ENCODE data around the gene APH1B.

DNA sequence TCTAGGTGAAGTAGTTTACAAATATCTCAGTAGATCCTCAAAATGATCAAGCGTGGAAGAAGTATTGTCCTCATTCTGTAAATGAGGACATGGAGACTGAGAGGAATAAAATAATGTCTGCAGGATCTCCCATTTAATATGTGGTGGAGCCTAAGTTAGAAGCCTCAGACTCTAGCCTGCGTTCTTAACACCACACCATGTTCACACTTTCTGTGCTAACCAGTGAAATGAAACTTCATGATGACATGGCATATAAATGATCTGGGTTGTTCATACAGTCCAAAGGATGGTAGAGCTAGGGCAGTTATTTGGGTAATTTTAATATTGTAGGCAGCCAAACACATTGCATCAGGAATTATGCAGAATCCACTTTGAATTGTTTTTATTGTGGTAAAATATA is 25.1 kb upstream of the APH1B start:
- no peak for TF ChIP-seq POLR2AphosphoS5 (IDR thresholded peaks at IDR 0.05; ENCODE audit: low read depth, low read length)
- no peak for TF ChIP-seq POU2F2 (IDR thresholded peaks at IDR 0.05; ENCODE audit: low read depth, low read length)
- no peak for TF ChIP-seq SPI1 (IDR thresholded peaks at IDR 0.05; ENCODE audit: low read depth, low read length)
- TF ChIP-seq POLR2A (IDR thresholded peaks at IDR 0.05; ENCODE audit: low read depth, low read length), result no peak
- no peak for TF ChIP-seq TAF1 (IDR thresholded peaks at IDR 0.05; ENCODE audit: low read depth, low read length)
- TF ChIP-seq PAX5 (IDR thresholded peaks at IDR 0.05; ENCODE audit: insufficient read depth, low read length, severe bottlenecking), result no peak

Measured in GM12891 (cell line).